Ovary (tissue), 9 donors: ENCODE data around the gene PI4KA. TPM values are rescaled to one million over a fixed set of nuclear protein-coding genes. Genes with fewer than 3 reads are reported as not detected.
"Not testable (repeated sequence)": the region's sequence is repeated elsewhere in the genome, so short reads cannot be mapped to it uniquely, and the experiment has no call there.

Experiments used
- DNase-seq, 5 donors: peaks; one replicate each; pipeline ENCODE4 v3.0.0-alpha.2; 2019 to 2020
- H3K27ac ChIP-seq, 2 donors: fragments of 200-600 bp; one replicate each; pipeline versions ENCODE4 v1.5.1 to v1.8.0; 2019 to 2022
- H3K27me3 ChIP-seq: fragments of 200-600 bp; one replicate; pipeline ENCODE4 v1.8.0; 2022
- H3K36me3 ChIP-seq: fragments of 200-600 bp; sonication (generic); one replicate; pipeline ENCODE4 v1.5.1; 2019
- H3K4me1 ChIP-seq: one replicate; pipeline ENCODE4 v1.8.1; 2013; ENCODE audit warnings: mild to moderate bottlenecking, moderate library complexity; ENCODE audit not compliant: insufficient read depth
- H3K4me3 ChIP-seq: fragments of 200-600 bp; sonication (generic); one replicate; pipeline ENCODE4 v1.5.1; 2017
- H3K9me3 ChIP-seq, 2 donors: fragments of 200-600 bp in 1 of 2; sonication (generic) in 1 of 2; one replicate each; pipeline versions ENCODE4 v1.5.1 to v1.8.1; 2013 to 2019; ENCODE audit warnings: mild to moderate bottlenecking in 1 of 2, moderate library complexity in 1 of 2
- EP300 ChIP-seq: sonication (generic); formaldehyde crosslinking; IDR thresholded peaks from one replicate; pipeline ENCODE4 v1.6.1; 2017; ENCODE audit warnings: antibody characterized with exemption
- POLR2A ChIP-seq: fragments of 450-650 bp; IDR thresholded peaks from one replicate; pipeline ENCODE4 v1.6.1; 2017; ENCODE audit warnings: antibody characterized with exemption, mild to moderate bottlenecking, moderate library complexity
- WGBS, 3 donors: extraction: QIAGEN DNeasy Blood & Tissue Kit in 1 of 3; methylation state at CpG; one replicate each; pipeline versions ENCODE4 v1.1.5 to v1.1.7; 2013 to 2017; 5-methylcytosine and 5-hydroxymethylcytosine counted together
- intact Hi-C, 4 donors: fragments of 100-400 bp; cut with DNase I; formaldehyde crosslinking; loops; one replicate each; pipeline versions ENCODE4 v1.11.0 to v1.15.1; 2022 to 2023
- polyA plus RNA-seq, 2 donors: library from polyadenylated mRNA; stranded (reverse); fragments of 200-250 nt in 1 of 2; fragments of 350-450 nt in 1 of 2; fragmentation: Illumina TruSeq in 1 of 2; extraction: RNeasy Lipid Tissue Mini Kit (QIAGEN cat#74804) in 1 of 2; gene quantifications; one replicate each; pipeline ENCODE4 v1.2.3, GENCODE V29; 2013 to 2014
- total RNA-seq, 7 donors: library from RNA; depleted of rRNA in 2 of 7; stranded (reverse); fragments of >200 nt in 2 of 7; fragmentation: NEBNext Ultra II Directional in 3 of 7; extraction: Animal tissue kit (Norgen Biotek cat#: 25700) in 3 of 7; gene quantifications; one replicate each; pipeline versions ENCODE4 v1.1.0 to v1.2.4, GENCODE V29; 2016 to 2023
- TF ChIP-seq, protein P1 (sequence below), 3 donors: fragments of 450-650 bp in 2 of 3; fragments of 200-600 bp in 1 of 3; IDR thresholded peaks; one replicate each; pipeline versions ENCODE4 v1.5.1 to v1.8.0; 2016 to 2022; ENCODE audit warnings: antibody characterized with exemption in 3 of 3, mild to moderate bottlenecking in 1 of 3
- donor health status: DM: no; HTN: no; CAD: no; lungs with moderate emphysema.
- donor health status: DM: no; HTN: no; CAD: no.
- donor health status: Bipolar disorder and iron deficiency.
- donor health status: DM: yes; HTN: yes; CAD: no.
- donor health status: DM: no; HTN: no; CAD: no.
- donor health status: DM: yes; HTN: yes; CAD: no.

PI4KA gene
- total and polyA plus RNA-seq, 9 donors: 30.6 to 97.6 (median 62.7) TPM

DNA sequence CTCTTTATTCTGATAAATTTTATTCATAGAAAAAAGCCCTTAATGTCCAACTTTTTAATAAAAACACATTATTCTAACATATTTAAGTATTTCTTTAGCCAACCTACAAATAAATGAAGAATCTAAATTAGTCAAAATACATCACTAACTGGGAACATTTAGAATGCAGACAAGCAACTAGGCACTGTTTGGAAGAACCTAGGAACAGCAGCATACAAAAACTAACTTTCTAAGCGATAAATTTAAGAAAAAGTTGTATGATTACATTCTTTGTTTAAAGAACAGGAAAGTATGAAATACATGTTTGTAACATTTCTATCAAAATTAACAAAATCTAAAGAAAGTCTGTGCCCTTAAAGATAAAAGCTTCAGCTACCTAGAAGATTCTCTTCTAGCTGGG lies 35.3 kb downstream of the PI4KA start:
- TF ChIP-seq, protein P1, sequence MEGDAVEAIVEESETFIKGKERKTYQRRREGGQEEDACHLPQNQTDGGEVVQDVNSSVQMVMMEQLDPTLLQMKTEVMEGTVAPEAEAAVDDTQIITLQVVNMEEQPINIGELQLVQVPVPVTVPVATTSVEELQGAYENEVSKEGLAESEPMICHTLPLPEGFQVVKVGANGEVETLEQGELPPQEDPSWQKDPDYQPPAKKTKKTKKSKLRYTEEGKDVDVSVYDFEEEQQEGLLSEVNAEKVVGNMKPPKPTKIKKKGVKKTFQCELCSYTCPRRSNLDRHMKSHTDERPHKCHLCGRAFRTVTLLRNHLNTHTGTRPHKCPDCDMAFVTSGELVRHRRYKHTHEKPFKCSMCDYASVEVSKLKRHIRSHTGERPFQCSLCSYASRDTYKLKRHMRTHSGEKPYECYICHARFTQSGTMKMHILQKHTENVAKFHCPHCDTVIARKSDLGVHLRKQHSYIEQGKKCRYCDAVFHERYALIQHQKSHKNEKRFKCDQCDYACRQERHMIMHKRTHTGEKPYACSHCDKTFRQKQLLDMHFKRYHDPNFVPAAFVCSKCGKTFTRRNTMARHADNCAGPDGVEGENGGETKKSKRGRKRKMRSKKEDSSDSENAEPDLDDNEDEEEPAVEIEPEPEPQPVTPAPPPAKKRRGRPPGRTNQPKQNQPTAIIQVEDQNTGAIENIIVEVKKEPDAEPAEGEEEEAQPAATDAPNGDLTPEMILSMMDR (IDR thresholded peaks at IDR 0.05): no peak
- TF ChIP-seq EP300: no peak
- no peak for TF ChIP-seq POLR2A
- Histone ChIP-seq H3K27ac (no peak overlapping the region), H3K36me3 (no peaks in the 10 kb centered on the region), H3K4me1 (no peaks in the 10 kb centered on the region), H3K4me3 (no peak overlapping the region), H3K9me3 (no peaks in the 10 kb centered on the region), H3K27me3 (no peaks in the 10 kb centered on the region)
- intact Hi-C loops: no loop called here
- WGBS, 3 donors: 96 to 100% (median 97%) methylated on average over 1 of the region's 1 CpG
- DNase-seq: no peak

DNA sequence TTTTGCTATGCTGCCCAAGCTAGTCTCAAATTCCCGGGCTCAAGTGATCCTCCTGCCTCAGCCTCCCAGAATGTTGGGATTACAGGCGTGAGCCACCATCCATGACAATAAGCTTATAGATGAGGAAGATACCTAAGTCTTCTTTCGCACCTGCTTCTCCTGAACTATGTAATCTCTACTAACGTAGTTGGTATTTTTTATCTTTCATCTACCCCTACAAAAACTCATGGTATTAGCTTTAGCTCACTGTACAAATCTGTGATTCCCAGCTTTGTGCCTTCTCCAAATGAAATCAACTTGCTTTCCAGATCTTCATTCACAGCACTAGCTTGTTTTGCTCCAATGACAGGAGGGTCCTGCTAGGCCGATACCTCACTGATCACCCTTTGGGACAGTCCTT lies 36.4 kb downstream of the PI4KA start:
- TF ChIP-seq, protein P1 (IDR thresholded peaks at IDR 0.05): no peak
- TF ChIP-seq POLR2A (no peak), EP300 (no peak)
- Histone ChIP-seq H3K36me3 (no peaks in the 10 kb centered on the region), H3K4me1 (no peaks in the 10 kb centered on the region), H3K27me3 (no peaks in the 10 kb centered on the region), H3K4me3 (no peak overlapping the region), H3K27ac (no peak overlapping the region), H3K9me3 (no peaks in the 10 kb centered on the region)
- 95 to 97% (median 95%) methylated on average over 5 of the region's 5 CpGs for WGBS, 3 donors
- intact Hi-C loops: no loop called here
- no peak for DNase-seq

DNA sequence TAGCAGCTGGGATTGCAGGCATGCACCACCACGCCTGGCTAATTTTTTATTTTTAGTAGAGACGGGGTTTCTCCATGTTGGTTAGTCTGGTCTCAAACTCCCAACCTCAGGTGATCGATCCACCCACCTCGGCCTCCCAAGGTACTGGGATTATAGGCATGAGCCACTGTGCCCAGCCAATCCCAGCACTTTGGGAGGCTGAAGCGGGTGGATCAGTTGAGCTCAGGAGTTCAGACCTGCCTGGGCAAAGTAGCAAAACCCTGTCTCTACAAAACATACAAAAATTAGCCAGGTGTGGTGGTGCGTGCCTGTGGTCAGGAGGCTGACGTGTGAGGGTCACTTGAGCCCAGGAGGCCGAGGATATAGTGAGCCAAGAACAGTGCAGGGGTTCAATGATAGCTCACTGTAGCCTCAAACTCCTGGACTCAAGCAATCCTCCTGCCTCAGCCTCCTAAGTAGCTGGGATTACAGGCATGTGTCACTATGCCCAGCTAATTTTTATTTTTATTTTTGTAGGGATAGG lies 36.8 kb downstream of the PI4KA start:
- H3K36me3 ChIP-seq, H3K27me3 ChIP-seq, intact Hi-C loops, H3K27ac ChIP-seq, DNase-seq, H3K9me3 ChIP-seq, H3K4me1 ChIP-seq, H3K4me3 ChIP-seq: not testable (repeated sequence)
- WGBS, 3 donors: 94 to 97% (median 96%) methylated on average over 8 of the region's 8 CpGs

DNA sequence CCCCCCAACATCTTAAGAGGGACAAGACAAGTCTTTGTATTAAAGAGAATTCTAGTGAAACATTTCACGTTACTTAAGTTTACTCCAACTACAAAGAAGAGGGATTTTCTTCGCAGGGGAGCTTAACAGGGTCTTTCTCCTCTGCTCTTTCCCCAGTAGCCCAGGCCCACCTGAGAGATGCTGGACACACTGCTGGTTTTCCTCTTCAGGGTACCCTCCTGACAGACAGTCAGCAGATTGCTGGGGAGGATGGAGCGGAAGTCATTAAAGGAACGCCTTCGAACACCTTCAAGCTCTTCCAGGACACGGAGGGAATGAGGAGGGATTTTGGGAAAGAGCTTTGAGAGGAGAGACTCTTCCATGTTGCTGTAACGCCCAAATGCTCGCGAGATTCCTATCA lies 39.1 kb downstream of the PI4KA start:
- Histone ChIP-seq H3K27me3 (no peaks in the 10 kb centered on the region), H3K9me3 (no peaks in the 10 kb centered on the region), H3K4me1 (no peaks in the 10 kb centered on the region), H3K36me3 (no peaks in the 10 kb centered on the region), H3K27ac (no peak overlapping the region), H3K4me3 (no peak overlapping the region)
- TF ChIP-seq EP300 (no peak), POLR2A (no peak)
- TF ChIP-seq, protein P1 (IDR thresholded peaks at IDR 0.05): no peak
- WGBS, 3 donors: 92 to 96% (median 95%) methylated on average over 9 of the region's 9 CpGs
- no peak for DNase-seq
- intact Hi-C loops: no loop called here

DNA sequence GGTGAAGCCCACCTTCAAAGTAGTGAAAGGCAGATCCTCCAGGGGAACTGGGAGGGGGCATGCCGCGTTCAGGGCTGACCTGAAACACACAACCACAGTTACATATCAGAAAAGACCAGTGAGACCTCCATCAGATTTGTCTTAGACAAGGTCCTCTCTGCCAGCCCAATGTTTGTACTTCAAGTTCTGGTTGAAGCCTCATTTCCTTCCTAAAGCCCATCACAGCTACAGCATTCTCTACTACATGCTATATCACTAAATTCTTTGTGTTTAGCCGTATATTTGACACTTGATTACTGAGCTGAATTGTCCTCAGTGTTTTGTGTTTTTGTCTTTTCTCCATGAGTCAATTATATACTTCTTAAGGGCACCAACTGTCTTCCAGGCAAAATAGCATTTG lies 40.1 kb downstream of the PI4KA start:
- DNase-seq: no peak
- Histone ChIP-seq H3K9me3 (no peaks in the 10 kb centered on the region), H3K27me3 (no peaks in the 10 kb centered on the region), H3K27ac (no peak overlapping the region), H3K36me3 (no peaks in the 10 kb centered on the region), H3K4me1 (no peaks in the 10 kb centered on the region), H3K4me3 (no peak overlapping the region)
- intact Hi-C loops: no loop called here
- TF ChIP-seq POLR2A (no peak), EP300 (no peak)
- TF ChIP-seq, protein P1 (IDR thresholded peaks at IDR 0.05): no peak
- WGBS, 3 donors: 91 to 92% (median 91%) methylated on average over 3 of the region's 3 CpGs
